BJ (cell line): Measurements from ENCODE around the gene NID2. TPM values are rescaled to one million over a fixed set of nuclear protein-coding genes. Genes with fewer than 3 reads are reported as not detected.

Experiments used
- CTCF ChIA-PET: fragments of 350-600 bp; formaldehyde crosslinking; extraction: SDS; loops from one replicate; lab custom pipeline; 2021; ENCODE audit warnings: antibody characterized with exemption, inconsistent platforms; lab: Yijun Ruan, JAX
- POLR2A ChIA-PET: fragments of 300-600 bp; sonication (Branson Sonifier 250); formaldehyde crosslinking; extraction: SDS; loops from one replicate; lab custom pipeline; 2021; ENCODE audit warnings: antibody characterized with exemption; lab: Charles Lee
- DNase-seq: peaks from one replicate; pipeline ENCODE4 v3.0.0-alpha.2; 2011; ENCODE audit warnings: low read depth
- H3K27me3 ChIP-seq: 2 replicates; pipeline ENCODE4 v1.6.0; 2011; ENCODE audit warnings: low read length; ENCODE audit not compliant: control insufficient read depth, insufficient read depth
- H3K36me3 ChIP-seq: 2 replicates; pipeline ENCODE4 v1.5.1; 2011; ENCODE audit warnings: low read length; ENCODE audit not compliant: control insufficient read depth, insufficient read depth
- H3K4me3 ChIP-seq: 2 replicates; pipeline ENCODE4 v1.5.1; 2011; ENCODE audit warnings: low read depth, mild to moderate bottlenecking, control low read depth, low read length
- CTCF ChIP-seq: IDR thresholded peaks from 2 replicates; pipeline ENCODE4 v1.5.1; 2011; ENCODE audit warnings: low read depth, mild to moderate bottlenecking, control low read depth, inconsistent platforms, low read length, moderate library complexity; ENCODE audit not compliant: insufficient read depth
- polyA plus RNA-seq: library from polyadenylated mRNA; depleted of rRNA; stranded (reverse); fragments of >200 nt; gene quantifications from 2 replicates; pipeline ENCODE4 v1.2.3, GENCODE V29; 2011

Gene NID2
- polyA plus RNA-seq, 1 experiment, result 279 TPM

GRCh38 chr14:51999084-51999483 lies 69.8 kb downstream of the NID2 start:
- no peak for DNase-seq
- H3K36me3 ChIP-seq, result peaks cover 6% of the 10 kb centered on the region; the same call in 1 of the 2 replicates
- TF ChIP-seq CTCF, result no peak
- CTCF ChIA-PET, result interaction anchor here (1.3 kb wide), 1 partner anchor 45 kb away, joined by 6 read pairs; no protein-coding TSS in a partner anchor
- POLR2A ChIA-PET, result no interaction called here
- no peak overlapping the region for H3K4me3 ChIP-seq
- no peaks in the 10 kb centered on the region for H3K27me3 ChIP-seq

- TF ChIP-seq CTCF, result no peak
- H3K36me3 ChIP-seq, result peaks cover 8% of the 10 kb centered on the region; the same call in 1 of the 2 replicates
- no peaks in the 10 kb centered on the region for H3K27me3 ChIP-seq
- CTCF ChIA-PET, result interaction anchor here (0.7 kb wide), 1 partner anchor 72 kb away, joined by 3 read pairs; no protein-coding TSS in a partner anchor
- POLR2A ChIA-PET, result no interaction called here
- no peak for DNase-seq
- no peak overlapping the region for H3K4me3 ChIP-seq
These were observed 70.5 kb downstream of the NID2 start for GRCh38 chr14:51998348-51998747.

- peak; percentile 66 for TF ChIP-seq CTCF
- Histone ChIP-seq H3K36me3 (peaks cover 3% of the 10 kb centered on the region; the same call in 1 of the 2 replicates), H3K27me3 (no peaks in the 10 kb centered on the region), H3K4me3 (no peak overlapping the region)
- POLR2A ChIA-PET, result no interaction called here
- no peak for DNase-seq
- CTCF ChIA-PET, result interaction anchor here (0.6 to 5.8 kb wide), 20 partner anchors 14 to 277 kb away, joined by 3 to 57 read pairs (median 4); partner anchors contain the start of gene NID2
These were observed 72.6 kb downstream of the NID2 start for GRCh38 chr14:51996148-51996746.

GRCh38 chr14:51993285-51993920 lies 75.5 kb downstream of the NID2 start:
- Histone ChIP-seq H3K27me3 (no peaks in the 10 kb centered on the region), H3K4me3 (no peak overlapping the region), H3K36me3 (peaks cover 2% of the 10 kb centered on the region; the same call in 1 of the 2 replicates)
- ChIA-PET CTCF (interaction anchor here (1.0 to 5.8 kb wide), 5 partner anchors 14 to 214 kb away, joined by 3 to 57 read pairs (median 4); partner anchors contain the start of gene NID2), POLR2A (no interaction called here)
- no peak for TF ChIP-seq CTCF
- DNase-seq, result no peak

GRCh38 chr14:51990488-51990887 lies 78.4 kb downstream of the NID2 start:
- Histone ChIP-seq H3K4me3 (peak overlapping the region; percentile 100), H3K36me3 (peaks cover 2% of the 10 kb centered on the region; the same call in 1 of the 2 replicates), H3K27me3 (no peaks in the 10 kb centered on the region)
- CTCF ChIA-PET, result no interaction called here
- no peak for DNase-seq
- TF ChIP-seq CTCF, result no peak
- POLR2A ChIA-PET, result no interaction called here
